Loucy (cell line): ENCODE results near the gene ZBTB8A.

Experiments used
- EZH2phosphoT487 ChIP-seq: fragments of 200-600 bp; IDR thresholded peaks from 2 replicates; pipeline ENCODE4 v1.6.1; 2018; ENCODE audit warnings: antibody characterized with exemption, mild to moderate bottlenecking, moderate library complexity, borderline replicate concordance
- TF ChIP-seq, protein P1 (sequence below): fragments of 200-600 bp; sonication (generic); conservative IDR thresholded peaks from 2 replicates; pipeline ENCODE4 v1.5.1; 2014; ENCODE audit warnings: mild to moderate bottlenecking, antibody characterized with exemption, low read length

DNA sequence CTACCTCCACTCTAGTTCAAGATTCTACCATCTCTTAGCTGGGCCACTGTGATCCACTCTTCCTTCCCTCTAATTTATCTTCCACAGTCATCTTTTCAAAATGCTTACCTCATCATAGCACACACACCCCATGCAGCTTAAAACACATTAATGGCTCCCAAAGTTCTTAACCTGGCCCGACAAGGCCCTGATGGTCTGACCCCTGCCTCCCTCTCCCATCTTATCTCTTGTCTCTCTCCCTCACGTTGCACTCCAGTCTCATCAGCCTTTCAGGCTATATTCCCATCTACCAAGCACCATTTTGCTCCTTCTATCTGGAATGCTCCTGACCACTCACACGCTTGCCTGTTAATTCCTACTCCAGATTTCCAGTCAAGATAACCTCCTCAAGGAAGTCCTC lies 2.5 kb upstream of the ZBTB8A start:
- TF ChIP-seq, protein P1, sequence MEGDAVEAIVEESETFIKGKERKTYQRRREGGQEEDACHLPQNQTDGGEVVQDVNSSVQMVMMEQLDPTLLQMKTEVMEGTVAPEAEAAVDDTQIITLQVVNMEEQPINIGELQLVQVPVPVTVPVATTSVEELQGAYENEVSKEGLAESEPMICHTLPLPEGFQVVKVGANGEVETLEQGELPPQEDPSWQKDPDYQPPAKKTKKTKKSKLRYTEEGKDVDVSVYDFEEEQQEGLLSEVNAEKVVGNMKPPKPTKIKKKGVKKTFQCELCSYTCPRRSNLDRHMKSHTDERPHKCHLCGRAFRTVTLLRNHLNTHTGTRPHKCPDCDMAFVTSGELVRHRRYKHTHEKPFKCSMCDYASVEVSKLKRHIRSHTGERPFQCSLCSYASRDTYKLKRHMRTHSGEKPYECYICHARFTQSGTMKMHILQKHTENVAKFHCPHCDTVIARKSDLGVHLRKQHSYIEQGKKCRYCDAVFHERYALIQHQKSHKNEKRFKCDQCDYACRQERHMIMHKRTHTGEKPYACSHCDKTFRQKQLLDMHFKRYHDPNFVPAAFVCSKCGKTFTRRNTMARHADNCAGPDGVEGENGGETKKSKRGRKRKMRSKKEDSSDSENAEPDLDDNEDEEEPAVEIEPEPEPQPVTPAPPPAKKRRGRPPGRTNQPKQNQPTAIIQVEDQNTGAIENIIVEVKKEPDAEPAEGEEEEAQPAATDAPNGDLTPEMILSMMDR = no peak
- no peak for TF ChIP-seq EZH2phosphoT487
